ENCODE results near the gene FGF6.

The FGF6 gene

GRCh38 chr12:4447151-4447550 lies 1.5 kb upstream of the FGF6 start:
- no peak for DNase-seq (ENCODE audit: low read depth)

GRCh38 chr12:4446335-4446734 lies 720 bp upstream of the FGF6 start:
- DNase-seq (ENCODE audit: low read depth) = no peak

- DNase-seq (ENCODE audit: low read depth) = no peak
These were observed 1.6 kb downstream of the FGF6 start for GRCh38 chr12:4444031-4444430.

- DNase-seq (ENCODE audit: low read depth) = no peak
These were observed 2.0 kb downstream of the FGF6 start for GRCh38 chr12:4443616-4444015.

GRCh38 chr12:4441355-4442335 lies 4.0 kb downstream of the FGF6 start:
- no peak for DNase-seq (ENCODE audit: low read depth)

GRCh38 chr12:4440187-4440941 lies 5.3 kb downstream of the FGF6 start:
- no peak for DNase-seq (ENCODE audit: low read depth)

- no peak for DNase-seq (ENCODE audit: low read depth)
These were observed 5.9 kb downstream of the FGF6 start for GRCh38 chr12:4439736-4440135.

GRCh38 chr12:4438834-4439596 lies 6.6 kb downstream of the FGF6 start:
- no peak for DNase-seq (ENCODE audit: low read depth)

- no peak for DNase-seq (ENCODE audit: low read depth)
These were observed 10.1 kb downstream of the FGF6 start for GRCh38 chr12:4435537-4435936.

GRCh38 chr12:4434706-4435425 lies 10.7 kb downstream of the FGF6 start:
- no peak for DNase-seq (ENCODE audit: low read depth)

GRCh38 chr12:4434301-4434700 lies 11.3 kb downstream of the FGF6 start:
- no peak for DNase-seq (ENCODE audit: low read depth)

GRCh38 chr12:4433745-4434058 lies 11.9 kb downstream of the FGF6 start:
- no peak for DNase-seq (ENCODE audit: low read depth)

GRCh38 chr12:4432878-4433744 lies 12.5 kb downstream of the FGF6 start:
- DNase-seq (ENCODE audit: low read depth) = no peak

GRCh38 chr12:4431866-4432265 lies 13.7 kb downstream of the FGF6 start:
- no peak for DNase-seq (ENCODE audit: low read depth)

- no peak for DNase-seq (ENCODE audit: low read depth)
These were observed 14.2 kb downstream of the FGF6 start for GRCh38 chr12:4431436-4431835.

GRCh38 chr12:4424422-4424821 lies 21.2 kb downstream of the FGF6 start:
- DNase-seq (ENCODE audit: low read depth) = no peak

- DNase-seq (ENCODE audit: low read depth) = no peak
These were observed 22.0 kb downstream of the FGF6 start for GRCh38 chr12:4423528-4424195.

GRCh38 chr12:4422985-4423384 lies 22.6 kb downstream of the FGF6 start:
- DNase-seq (ENCODE audit: low read depth) = no peak

GRCh38 chr12:4421590-4422031 lies 24.0 kb downstream of the FGF6 start:
- DNase-seq (ENCODE audit: low read depth) = no peak

GRCh38 chr12:4420138-4420670 lies 25.4 kb downstream of the FGF6 start:
- no peak for DNase-seq (ENCODE audit: low read depth)

Measured in fibroblast of the conjunctiva (primary cell).